GM18951 (cell line): ENCODE results near the gene HIGD1B.

Experiments
- POLR2A ChIP-seq: IDR thresholded peaks from 4 replicates; pipeline ENCODE4 v1.6.1; 2011; ENCODE audit warnings: mild to moderate bottlenecking; ENCODE audit not compliant: insufficient read length, insufficient read depth; ENCODE audit errors: extremely low read depth
- in situ Hi-C: fragments of 300-500 bp; cut with MboI; formaldehyde crosslinking; loops from one replicate; pipeline ENCODE4 v1.12.0; 2022; ENCODE audit warnings: low sequenced_read_pairs, mixed read lengths, inconsistent platforms; ENCODE audit not compliant: unreplicated experiment

Gene HIGD1B

DNA sequence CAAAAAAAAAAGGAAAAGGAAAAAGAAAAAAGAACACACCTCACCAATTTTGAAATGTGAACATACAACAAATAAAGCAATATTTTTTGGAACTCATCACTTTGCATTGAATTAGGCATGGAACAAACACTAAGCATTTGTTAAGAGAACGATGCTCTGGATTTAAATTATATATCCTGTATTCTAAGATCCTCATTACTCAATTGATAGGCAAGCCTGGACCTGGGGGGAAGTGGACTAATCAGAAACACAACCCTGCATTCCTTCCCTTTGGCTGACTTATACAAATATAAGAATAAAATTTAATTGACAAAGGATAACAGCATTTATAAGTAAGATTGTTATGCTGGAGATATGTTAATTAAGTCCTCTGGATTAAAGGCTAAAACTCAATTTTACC is 19.8 kb upstream of the HIGD1B start:
- no peak for TF ChIP-seq POLR2A
- in situ Hi-C loops = no loop called here

DNA sequence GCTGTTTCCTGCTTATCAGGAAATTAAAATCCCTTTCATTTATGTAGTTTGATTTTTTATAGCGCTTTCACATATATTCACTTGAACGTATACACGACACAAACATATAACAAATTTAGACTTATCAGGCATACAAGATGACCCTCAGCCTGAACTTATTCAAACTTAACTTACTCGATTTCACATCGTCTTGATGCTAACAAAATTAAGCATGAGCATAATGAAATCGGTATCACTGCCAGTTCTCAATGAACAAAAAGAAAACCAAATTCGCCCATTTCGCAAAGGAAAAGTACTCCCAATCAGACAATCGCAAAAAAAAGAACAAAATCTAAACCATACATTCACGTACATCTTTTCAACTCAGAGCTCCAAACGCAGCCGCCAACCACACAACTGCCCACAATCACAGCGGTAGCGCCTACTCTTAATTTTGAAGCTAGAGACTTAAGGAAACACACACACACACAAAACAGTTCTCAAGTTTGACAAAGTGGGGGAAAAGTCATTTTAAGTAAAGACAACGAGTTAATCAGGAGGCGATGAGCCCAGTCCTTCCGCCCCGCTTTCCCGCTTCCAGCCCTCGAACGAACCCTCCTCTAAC is 18.7 kb upstream of the HIGD1B start:
- in situ Hi-C loops = no loop called here
- TF ChIP-seq POLR2A = no peak

GRCh38 chr17:44829523-44830358 is 17.9 kb upstream of the HIGD1B start, which contains the start of gene GJC1:
Gene GJC1 (minus strand): TSS chr17:44830287. CDS start chr17:44805817, 24,470 bp downstream.
- in situ Hi-C loops = no loop called here
- TF ChIP-seq POLR2A = peak; percentile 52

GRCh38 chr17:44830359-44831288 is 17.1 kb upstream of the HIGD1B start:
- in situ Hi-C loops = no loop called here
- TF ChIP-seq POLR2A = no peak

DNA sequence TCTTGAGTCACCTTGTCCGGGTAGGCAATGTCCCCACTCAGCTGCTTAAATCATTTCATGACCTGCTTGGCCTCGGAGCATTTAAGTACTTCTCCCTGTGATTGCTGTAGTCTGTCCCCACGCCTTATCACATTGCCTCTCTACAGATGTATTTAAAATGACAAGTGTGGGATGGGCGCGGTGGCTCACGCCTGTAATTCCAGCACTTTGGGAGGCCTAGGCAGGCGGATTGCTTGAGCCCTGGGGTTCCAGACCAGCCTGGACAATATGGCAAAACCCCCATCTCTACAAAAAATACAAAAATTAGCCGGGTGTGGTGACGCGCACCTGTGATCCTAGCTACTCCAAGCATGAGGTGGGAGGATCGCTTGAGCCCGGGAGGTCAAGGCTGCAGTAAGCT is 16.3 kb upstream of the HIGD1B start:
- in situ Hi-C loops = no loop called here
- no peak for TF ChIP-seq POLR2A

DNA sequence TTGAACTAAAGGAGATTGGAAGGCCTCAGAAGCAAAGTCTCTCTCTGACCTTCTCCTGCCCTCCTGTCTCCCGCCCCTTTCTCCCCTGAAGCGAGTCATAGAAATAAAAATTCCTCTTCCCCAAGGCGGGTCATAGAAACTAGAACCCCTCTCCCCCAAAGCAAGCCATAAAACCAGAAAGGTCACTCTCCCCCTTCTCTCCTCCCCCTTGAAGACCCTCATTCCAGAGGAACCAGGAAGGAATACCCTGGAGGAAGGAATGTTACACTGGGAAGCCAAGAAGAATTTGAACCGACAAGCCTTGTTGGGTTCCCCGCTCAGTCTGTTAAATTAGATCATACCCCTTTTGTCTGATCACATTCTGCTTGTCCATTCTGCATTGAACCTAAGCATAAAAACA is 14.9 kb upstream of the HIGD1B start:
- no peak for TF ChIP-seq POLR2A
- in situ Hi-C loops = no loop called here

GRCh38 chr17:44837196-44837595 is 10.5 kb upstream of the HIGD1B start:
- in situ Hi-C loops = no loop called here
- TF ChIP-seq POLR2A = no peak

GRCh38 chr17:44840274-44840673 is 7.4 kb upstream of the HIGD1B start:
- TF ChIP-seq POLR2A = no peak
- in situ Hi-C loops = no loop called here

- in situ Hi-C loops = no loop called here
- no peak for TF ChIP-seq POLR2A
Measured at GRCh38 chr17:44840936-44841335, 6.7 kb upstream of the HIGD1B start.

DNA sequence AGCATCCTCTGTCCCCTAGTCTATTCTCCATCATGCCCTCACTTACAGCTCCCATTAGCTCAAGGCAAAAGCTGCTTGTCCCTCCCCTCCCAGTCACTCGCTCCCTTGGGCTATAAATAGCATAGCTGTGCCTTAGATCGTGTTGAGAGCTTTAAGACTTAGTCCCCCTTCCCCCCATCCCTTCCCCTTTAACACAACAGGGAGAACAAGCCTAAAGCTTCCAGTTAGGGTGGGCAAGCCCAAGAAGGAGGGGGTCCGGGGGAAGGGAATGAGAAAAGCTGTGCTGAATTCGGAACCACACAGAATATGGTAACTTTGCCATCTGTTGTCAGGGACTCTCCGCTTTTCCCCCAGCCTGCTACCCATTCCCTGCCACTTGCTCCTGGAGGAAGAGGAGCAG is 4.9 kb upstream of the HIGD1B start:
- in situ Hi-C loops = no loop called here
- TF ChIP-seq POLR2A = no peak

DNA sequence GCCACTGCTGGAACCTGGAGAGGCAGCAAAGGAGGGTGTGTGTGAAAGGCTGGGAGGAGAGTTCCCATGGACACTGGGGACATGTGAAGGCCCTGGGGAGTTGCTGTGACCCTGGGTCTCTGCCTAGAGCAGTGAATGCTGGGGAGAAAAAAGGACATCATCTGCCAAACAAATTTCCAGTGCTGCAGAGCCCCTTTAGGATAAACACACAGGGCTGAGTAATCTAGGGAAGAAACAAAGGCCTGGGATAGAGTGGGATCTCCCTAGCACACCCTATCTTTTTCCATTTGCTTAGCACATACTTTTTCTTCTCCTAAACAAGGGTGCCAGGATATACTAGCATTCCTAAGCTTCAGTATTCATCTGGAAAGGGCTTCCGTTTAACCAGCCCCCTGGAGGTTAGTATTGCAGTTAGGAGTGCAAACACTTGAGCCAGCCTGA is 3.3 kb upstream of the HIGD1B start:
- in situ Hi-C loops = no loop called here
- no peak for TF ChIP-seq POLR2A

DNA sequence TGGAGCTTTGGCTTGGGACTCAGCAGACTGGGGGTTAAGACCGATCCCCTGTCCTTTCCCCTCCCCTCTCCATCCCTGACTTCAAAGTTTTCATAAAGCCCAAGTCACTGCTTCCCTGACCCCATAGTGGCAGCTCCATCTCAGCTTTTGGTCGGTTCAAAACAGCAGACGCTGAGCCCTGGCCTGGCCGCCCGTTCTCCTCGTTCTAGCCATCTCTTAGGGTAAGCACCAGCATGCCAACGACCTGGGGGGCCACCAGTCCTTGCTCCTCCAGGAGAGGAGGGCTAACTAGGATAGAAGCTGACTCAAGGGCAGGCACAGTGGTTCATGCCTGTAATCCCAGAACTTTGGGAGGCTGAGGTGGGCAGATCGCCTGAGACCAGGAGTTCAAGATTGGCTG is 1.5 kb upstream of the HIGD1B start:
- in situ Hi-C loops = no loop called here
- TF ChIP-seq POLR2A = no peak

DNA sequence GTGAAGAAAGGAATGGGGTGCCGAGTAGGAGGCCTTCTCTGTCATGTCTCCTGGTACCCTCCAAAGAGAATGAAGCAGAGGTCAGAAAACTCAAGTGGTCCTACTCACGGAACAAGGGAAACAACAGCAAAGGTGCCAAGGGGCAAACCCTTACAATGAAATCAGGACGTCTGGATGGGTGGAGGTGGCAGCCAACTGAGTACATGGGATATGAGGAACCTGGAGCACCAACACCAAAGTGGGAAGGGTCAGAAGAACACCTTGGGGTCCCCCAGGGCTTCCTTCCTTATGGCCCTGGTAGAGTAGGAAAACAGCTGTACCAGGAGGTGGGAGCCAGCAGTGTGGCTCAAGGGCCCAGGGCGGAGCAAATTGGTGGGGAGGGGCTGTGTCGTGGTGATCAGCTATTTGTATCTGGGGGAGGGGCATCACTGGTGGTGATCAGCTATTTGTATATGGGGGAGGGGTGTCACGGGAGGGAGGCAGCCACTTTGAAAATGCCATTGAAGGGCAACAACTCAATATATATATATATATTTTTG is 643 bp downstream of the HIGD1B start:
- in situ Hi-C loops = no loop called here
- TF ChIP-seq POLR2A = no peak
